ENCODE measurements around the gene ZNF83.
"Not testable (repeated sequence)": the region's sequence is repeated elsewhere in the genome, so short reads cannot be mapped to it uniquely, and the experiment has no call there.

ZNF83 gene

DNA sequence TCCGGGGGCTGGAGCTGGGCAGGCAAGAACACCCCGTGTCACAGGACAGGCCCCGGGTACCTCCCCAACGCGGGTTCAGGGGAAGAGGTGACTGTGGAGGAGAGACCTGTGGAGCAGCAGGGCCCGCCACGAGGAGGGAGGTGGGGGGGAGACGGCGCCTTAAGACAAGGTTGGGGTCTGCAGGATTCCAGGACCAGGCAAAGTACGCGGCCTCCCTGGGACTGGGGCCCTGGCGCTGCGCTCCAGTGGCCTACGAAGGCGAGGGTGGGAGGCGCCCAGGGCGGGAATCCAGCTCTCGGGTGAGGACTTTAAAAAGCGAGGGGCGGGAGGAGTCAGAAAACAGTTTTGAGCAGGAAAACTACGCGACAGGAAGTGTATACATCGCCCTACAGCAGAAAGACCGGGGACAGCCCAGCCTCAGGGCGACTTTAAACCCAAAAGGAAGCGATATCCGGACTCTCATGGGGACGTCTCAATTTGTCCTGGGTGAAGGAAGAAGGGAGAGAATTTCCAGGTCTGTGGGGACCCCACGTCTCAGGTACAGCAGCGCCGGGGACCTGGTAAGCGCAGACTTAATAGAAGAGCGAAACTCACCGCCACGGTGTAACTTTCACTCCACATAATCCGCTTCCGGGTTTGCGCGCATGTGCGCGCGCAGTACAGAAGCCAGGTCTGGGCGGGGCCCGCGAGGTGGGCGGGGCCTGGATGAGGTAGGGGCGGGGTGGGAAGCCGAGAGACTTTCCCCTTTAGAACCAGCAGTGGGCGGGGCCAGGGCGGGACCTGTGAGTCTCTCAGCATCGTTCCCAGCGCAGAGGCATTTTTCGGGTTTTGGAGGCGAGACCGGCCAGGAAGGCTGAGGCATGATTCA, at the start of gene ZNF83:
Gene ZNF83, minus strand, starts transcription at position 638 of the 868 bp plus-strand sequence.
- peak; percentile 96 for DNase-seq (ENCODE audit: low spot score)

- DNase-seq (ENCODE audit: low spot score): no peak
Measured at GRCh38 chr19:52687684-52688083, 49.5 kb upstream of the ZNF83 start.

GRCh38 chr19:52685811-52686210, 47.7 kb upstream of the ZNF83 start:
- no peak for DNase-seq (ENCODE audit: low spot score)

- DNase-seq (ENCODE audit: low spot score): not testable (repeated sequence)
Measured at GRCh38 chr19:52681216-52681615, 43.1 kb upstream of the ZNF83 start.

GRCh38 chr19:52679598-52679997, 41.4 kb upstream of the ZNF83 start:
- no peak for DNase-seq (ENCODE audit: low spot score)

DNA sequence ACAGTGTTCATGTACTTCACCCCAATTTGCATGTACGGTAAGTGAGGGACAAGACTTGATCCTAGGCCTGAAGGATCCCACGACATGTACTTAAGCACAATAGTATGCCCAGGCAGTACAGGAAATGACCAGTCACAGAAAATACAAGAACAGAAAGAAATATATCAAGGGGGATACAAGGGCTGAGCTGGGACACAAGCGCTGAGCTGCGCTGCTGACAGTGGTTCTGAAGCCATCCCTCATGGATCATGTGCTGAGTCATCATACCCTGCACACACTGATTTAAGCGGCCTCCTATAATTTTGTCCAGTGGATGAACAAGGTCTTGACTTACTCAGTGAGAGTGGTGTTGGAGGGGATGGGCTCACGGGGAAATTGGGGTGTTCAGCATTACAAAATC, 37.1 kb upstream of the ZNF83 start:
- DNase-seq (ENCODE audit: low spot score): not testable (repeated sequence)

- DNase-seq (ENCODE audit: low spot score): no peak
Measured at GRCh38 chr19:52673014-52673413, 34.9 kb upstream of the ZNF83 start.

DNA sequence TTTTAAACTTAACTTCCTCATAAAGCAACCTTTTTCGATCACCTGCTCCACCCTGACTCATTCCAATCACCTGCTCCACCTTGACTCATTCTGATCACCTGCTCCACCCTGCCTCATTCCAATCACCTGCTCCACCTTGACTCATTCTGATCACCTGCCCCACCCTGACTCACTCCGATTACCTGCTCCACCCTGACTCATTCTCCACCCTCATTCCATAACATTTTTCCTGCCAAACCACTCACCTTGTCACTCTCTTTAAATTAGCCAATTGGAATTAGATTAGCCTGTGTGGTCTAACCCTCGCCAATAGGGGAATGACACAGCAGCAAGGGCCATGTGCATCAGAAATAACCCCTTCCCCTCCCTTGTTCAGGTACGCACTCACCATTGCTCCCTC, 31.9 kb upstream of the ZNF83 start:
- no peak for DNase-seq (ENCODE audit: low spot score)

- DNase-seq (ENCODE audit: low spot score): no peak
Measured at GRCh38 chr19:52669586-52669985, 31.4 kb upstream of the ZNF83 start.

DNA sequence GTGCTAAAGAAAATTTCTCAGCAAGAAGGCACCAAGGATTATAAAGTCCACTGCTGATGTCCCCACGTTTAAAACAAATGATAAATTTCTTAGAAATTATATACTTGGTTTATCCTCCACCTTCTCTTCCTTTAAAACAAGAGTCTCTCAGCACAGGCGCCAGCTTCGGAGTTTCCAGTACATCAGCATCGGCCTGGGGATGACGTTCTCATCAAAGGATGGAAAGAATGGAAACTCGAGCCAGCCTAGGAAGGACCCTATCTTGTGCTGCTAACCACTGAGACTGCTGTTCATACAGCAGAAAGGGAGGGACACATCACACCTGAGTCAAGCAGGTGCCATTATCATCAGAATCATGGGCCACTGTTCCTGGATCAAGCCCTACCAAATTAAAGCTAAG, 29.8 kb upstream of the ZNF83 start:
- DNase-seq (ENCODE audit: low spot score): no peak

DNA sequence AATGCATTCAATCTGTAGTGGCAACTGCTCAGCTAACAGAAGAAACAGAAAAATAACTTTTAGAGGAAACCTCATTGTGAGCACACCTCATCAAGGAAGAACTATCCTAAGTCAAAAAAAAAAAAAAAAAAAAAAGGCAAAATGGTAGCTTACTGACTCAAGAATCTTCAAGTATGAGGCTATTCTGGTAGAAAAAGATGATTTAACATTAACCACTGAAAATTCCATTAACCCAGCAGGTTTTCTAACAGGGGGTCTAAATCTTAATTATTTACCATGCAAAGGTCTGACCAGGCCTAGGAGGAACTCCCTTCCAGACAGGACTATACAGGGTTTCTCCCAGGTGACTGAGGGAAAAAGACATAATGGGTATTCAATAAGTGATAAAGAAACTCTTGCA, 28.4 kb upstream of the ZNF83 start:
- no peak for DNase-seq (ENCODE audit: low spot score)

DNA sequence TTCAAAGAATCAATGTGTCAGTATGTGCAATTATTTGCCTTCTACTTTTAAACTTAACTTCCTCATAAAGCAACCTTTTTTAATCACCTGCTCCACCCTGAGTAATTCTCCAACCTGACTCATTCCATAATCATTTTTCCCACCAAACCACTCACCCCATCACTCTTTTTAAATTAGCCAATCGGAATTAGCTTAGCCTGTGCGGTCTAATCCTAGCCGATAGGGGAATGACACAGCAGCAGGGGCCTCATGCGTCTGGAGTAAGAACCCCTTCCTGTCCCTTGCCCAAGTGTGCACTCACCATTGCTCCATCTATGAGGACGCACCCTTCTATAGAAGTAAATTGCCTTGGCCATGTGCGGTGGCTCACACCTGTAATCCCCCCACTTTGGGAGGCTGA, 27.4 kb upstream of the ZNF83 start:
- no peak for DNase-seq (ENCODE audit: low spot score)

DNA sequence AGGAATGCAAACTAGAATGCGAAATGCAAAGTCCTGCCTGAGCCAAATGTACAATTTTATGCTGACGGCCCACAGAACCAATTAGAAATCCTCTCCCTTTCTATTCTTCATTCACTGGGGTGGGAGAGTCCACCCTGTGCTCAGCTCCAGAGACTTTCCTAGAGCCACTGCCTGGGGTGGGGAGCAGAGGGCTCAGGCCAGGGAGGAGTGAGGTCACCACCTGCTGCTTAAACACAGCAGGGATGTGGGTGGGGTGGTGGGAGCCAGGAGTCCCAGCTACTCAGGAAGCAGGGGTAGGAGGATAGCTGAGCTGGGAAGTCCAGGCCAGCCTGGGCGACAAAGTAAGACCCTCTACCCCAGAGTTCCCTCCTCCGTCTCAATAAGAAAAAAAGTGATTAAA, 26.9 kb upstream of the ZNF83 start:
- no peak for DNase-seq (ENCODE audit: low spot score)

DNA sequence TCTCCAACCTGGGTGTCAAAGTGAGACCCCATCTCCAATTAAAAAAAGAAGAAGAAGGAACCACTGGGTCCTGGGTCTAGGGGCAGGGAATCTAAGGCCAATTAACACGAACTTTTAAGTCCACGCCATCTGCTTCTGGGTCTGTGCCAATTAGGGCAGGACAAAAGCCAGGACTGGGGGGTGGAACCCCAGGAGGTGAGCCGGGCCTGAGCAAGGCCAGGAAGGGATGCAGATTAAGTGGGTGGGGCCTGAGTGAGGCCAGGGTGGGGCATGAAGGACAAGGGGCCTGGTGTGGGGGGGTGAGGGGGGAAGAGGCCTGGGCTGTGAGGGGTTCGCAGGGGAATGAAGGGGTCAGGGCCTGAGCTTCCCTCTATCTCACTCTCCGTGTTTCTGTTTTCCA, 26.3 kb upstream of the ZNF83 start:
- no peak for DNase-seq (ENCODE audit: low spot score)

DNA sequence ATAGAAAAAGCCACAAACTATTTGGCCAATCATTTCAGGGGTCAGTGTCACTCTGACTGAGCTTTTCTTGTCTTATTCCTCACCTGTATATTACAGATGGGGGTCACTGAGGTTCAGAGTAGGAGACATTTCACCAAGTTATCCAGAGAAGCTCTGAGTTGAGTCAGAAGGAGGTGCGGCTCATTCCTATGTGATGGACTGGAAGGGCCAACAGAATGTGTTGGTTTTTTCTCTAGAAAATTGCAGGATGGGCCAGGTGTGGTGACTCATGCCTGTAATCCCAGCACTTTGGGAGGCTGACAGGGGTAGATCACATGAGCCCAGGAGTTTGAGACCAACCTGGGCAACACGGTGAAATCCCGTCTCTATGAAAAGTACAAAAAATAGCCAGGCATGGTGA, 24.5 kb upstream of the ZNF83 start:
- no peak for DNase-seq (ENCODE audit: low spot score)

- no peak for DNase-seq (ENCODE audit: low spot score)
Measured at GRCh38 chr19:52660981-52661380, 22.8 kb upstream of the ZNF83 start.

GRCh38 chr19:52659013-52659412, 20.9 kb upstream of the ZNF83 start:
- DNase-seq (ENCODE audit: low spot score): no peak

DNA sequence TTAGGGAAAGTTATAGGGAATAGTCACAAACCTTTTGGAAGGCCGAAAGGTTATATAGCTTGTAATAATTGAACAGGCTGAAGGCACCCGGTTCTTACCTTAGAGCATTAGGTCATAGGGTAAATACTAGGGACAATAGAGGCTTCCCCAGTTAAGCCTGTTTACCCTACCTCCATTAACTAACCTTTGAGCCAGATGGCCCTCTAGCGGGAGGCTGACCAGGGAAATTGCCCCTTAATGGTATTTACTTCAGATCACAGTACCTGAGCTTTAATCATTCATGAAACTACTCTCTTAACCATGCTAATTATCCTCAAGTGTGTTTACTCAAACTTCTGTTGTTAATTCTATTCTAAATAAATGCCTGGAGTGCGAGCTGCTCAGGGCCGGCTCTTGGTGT, 20.4 kb upstream of the ZNF83 start:
- DNase-seq (ENCODE audit: low spot score): no peak

DNA sequence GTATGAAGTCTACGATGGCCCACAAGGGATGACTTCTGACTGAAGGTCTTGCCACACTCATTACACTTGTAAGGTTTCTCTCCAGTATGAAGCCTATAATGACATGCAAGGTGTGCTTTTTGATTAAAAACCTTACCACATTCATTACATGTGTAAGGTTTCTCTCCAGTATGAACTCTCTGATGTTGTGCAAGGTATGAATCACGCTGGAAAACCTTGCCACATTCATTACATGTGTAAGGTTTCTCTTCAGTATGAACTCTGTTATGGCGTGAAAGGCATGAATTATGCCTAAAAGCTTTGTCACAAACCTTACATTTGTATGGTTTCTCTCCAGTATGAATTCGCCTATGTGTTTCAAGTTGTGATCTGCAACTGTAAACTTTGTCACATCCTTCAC, 15.0 kb upstream of the ZNF83 start:
- no peak for DNase-seq (ENCODE audit: low spot score)

DNA sequence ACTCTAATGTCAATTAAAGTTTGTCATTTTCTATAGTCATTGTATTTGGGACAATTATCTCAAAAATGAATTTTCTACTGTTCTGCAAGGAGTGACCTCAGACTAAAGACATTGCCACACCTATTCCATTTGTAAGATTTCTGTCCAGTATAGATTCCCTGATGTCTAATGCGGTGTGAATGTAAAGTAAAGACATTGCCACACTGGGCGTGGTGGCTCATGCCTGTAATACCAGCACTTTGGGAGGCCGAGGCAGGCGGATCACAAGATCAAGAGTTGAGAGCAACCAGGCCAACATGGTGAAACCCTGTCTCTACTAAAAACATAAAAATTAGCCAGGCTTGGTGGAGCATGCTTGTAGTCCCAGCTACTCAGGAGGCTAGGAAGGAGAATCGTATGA, 13.8 kb upstream of the ZNF83 start:
- no peak for DNase-seq (ENCODE audit: low spot score)

DNA sequence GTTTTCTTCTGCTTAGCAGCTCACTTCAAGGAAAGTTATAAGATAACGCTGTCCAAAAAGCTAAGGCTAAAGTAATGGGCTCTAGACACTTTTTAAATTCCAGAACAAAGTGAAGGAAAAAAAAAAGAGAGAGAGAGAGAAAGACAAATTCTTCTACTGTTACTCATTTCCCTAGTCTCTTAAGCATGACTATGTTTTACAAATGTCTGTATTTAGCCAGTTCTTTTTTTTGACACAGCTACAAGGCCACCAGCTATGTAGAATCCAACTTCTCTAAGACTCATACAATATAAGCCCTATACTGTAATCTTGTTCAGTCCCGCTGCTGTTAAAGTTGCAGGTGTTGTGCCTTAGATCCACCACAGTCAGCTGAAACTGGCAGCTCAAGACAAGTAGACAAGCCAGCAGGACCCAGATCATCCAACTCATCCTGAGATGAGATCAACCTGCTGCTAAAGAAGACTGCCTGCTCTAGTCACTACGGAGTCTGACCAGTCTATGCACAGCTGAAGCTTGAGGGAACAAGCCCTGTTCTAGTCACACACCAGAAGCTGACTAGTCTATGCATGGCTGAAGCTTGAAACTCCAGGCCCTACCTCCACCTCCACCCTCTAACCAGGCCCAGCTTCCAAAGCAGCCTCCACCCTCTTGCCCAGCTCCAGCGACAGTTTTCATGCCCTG, 10.3 kb upstream of the ZNF83 start:
- no peak for DNase-seq (ENCODE audit: low spot score)

GRCh38 chr19:52646571-52647217, 8.5 kb upstream of the ZNF83 start:
- no peak for DNase-seq (ENCODE audit: low spot score)

- no peak for DNase-seq (ENCODE audit: low spot score)
Measured at GRCh38 chr19:52640916-52641315, 2.8 kb upstream of the ZNF83 start.

Data from COLO829 (cell line).